Vagina (tissue), 2 donors: Measurements from ENCODE around the gene EHBP1. TPM values are rescaled to one million over a fixed set of nuclear protein-coding genes. Genes with fewer than 3 reads are reported as not detected.

ENCODE experiments used
- DNase-seq, 2 donors: peaks; one replicate each; pipeline ENCODE4 v3.0.0-alpha.2; 2017; ENCODE audit errors: extremely low spot score in 2 of 2
- H3K27ac ChIP-seq: fragments of 200-600 bp; sonication (generic); one replicate; pipeline ENCODE4 v1.5.1; 2019
- H3K27me3 ChIP-seq: fragments of 200-600 bp; sonication (generic); one replicate; pipeline ENCODE4 v1.5.1; 2019
- H3K36me3 ChIP-seq, 2 donors: fragments of 200-600 bp; sonication (generic); one replicate each; pipeline ENCODE4 v1.5.1; 2017 to 2019
- H3K4me1 ChIP-seq: fragments of 200-600 bp; sonication (generic); one replicate; pipeline ENCODE4 v1.5.1; 2019
- H3K4me3 ChIP-seq, 2 donors: fragments of 200-600 bp; sonication (generic); 1 replicate in 1 of 2; 2 replicates in 1 of 2; pipeline ENCODE4 v1.5.1; 2016 to 2019
- H3K9me3 ChIP-seq: fragments of 200-600 bp; sonication (generic); one replicate; pipeline ENCODE4 v1.5.1; 2019
- POLR2A ChIP-seq, 2 donors: fragments of 450-650 bp; IDR thresholded peaks; one replicate each; pipeline ENCODE4 v1.6.1; 2017; ENCODE audit warnings: antibody characterized with exemption in 2 of 2, mild to moderate bottlenecking in 2 of 2, moderate library complexity in 2 of 2
- POLR2AphosphoS5 ChIP-seq, 2 donors: sonication (generic); formaldehyde crosslinking; IDR thresholded peaks; one replicate each; pipeline ENCODE4 v1.9.0; 2017; ENCODE audit warnings: antibody characterized with exemption in 2 of 2, mild to moderate bottlenecking in 2 of 2, low read depth in 1 of 2; ENCODE audit not compliant: insufficient read depth in 1 of 2
- intact Hi-C: fragments of 100-400 bp; cut with DNase I; formaldehyde crosslinking; loops from one replicate; pipeline ENCODE4 v1.15.1; 2023
- total RNA-seq: library from RNA; depleted of rRNA; stranded (reverse); fragments of >200 nt; gene quantifications from one replicate; pipeline ENCODE4 v1.2.3, GENCODE V29; 2016
- TF ChIP-seq, protein P1 (sequence below), 3 experiments: fragments of 450-650 bp in 2 of 3; fragments of 200-600 bp in 1 of 3; sonication (generic) in 1 of 3; IDR thresholded peaks; one replicate each; pipeline ENCODE4 v1.5.1; 2017 to 2019; ENCODE audit warnings: antibody characterized with exemption in 3 of 3, mild to moderate bottlenecking in 2 of 3, moderate library complexity in 2 of 3

Gene EHBP1
- total RNA-seq, 1 donor from 2014 or later, result 97.7 TPM

DNA sequence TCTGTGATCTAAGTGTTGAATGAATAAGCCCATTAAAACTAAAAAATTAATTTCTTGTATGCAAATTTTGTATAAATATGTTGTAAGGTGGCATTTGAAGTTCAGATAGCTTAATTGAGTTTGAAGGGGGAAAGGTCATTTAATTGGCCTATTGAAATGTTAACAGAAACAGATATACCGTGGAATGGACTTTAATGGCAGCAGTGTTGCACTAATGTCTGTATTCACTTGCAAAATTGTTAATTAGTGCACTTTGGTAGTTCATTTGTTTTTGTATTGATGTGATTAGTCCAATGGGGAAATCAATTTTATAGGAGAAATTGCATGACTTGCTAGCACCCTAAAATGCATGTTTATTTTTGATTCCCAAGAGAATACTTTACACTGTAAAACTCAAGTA is 303.3 kb downstream of the EHBP1 start:
- Histone ChIP-seq H3K36me3 (peaks cover 0 to 5% of the 10 kb centered on the region in 2 donors), H3K27me3 (no peaks in the 10 kb centered on the region), H3K27ac (no peak overlapping the region), H3K9me3 (no peaks in the 10 kb centered on the region), H3K4me1 (no peaks in the 10 kb centered on the region), H3K4me3 (no peak overlapping the region)
- DNase-seq, result no peak
- intact Hi-C loops, result no loop called here
- TF ChIP-seq, protein P1, sequence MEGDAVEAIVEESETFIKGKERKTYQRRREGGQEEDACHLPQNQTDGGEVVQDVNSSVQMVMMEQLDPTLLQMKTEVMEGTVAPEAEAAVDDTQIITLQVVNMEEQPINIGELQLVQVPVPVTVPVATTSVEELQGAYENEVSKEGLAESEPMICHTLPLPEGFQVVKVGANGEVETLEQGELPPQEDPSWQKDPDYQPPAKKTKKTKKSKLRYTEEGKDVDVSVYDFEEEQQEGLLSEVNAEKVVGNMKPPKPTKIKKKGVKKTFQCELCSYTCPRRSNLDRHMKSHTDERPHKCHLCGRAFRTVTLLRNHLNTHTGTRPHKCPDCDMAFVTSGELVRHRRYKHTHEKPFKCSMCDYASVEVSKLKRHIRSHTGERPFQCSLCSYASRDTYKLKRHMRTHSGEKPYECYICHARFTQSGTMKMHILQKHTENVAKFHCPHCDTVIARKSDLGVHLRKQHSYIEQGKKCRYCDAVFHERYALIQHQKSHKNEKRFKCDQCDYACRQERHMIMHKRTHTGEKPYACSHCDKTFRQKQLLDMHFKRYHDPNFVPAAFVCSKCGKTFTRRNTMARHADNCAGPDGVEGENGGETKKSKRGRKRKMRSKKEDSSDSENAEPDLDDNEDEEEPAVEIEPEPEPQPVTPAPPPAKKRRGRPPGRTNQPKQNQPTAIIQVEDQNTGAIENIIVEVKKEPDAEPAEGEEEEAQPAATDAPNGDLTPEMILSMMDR (IDR thresholded peaks at IDR 0.05), result no peak
- TF ChIP-seq POLR2AphosphoS5 (IDR thresholded peaks at IDR 0.05; ENCODE audit: insufficient read depth in 1 of 2, low read depth in 1 of 2) (no peak), POLR2A (IDR thresholded peaks at IDR 0.05) (no peak)

DNA sequence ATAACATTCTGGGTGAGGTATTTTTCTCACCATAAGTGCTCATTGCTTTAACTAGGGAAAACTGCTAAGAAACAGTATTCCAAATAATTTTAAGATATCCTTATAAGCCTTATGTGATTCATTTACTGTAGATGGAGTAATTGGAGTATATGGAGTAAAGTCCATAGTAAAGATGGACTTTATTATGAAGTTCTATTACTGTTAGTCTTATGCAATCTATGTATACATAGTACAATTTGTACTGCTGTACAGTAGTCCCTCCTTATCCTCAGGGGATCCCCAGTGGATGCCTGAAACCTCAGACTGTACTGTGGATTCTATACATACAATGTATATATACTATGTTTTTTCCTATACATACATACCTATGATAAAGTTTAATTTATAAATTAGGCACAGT is 304.0 kb downstream of the EHBP1 start:
- Histone ChIP-seq H3K9me3 (no peaks in the 10 kb centered on the region), H3K4me3 (no peak overlapping the region), H3K4me1 (no peaks in the 10 kb centered on the region), H3K27me3 (no peaks in the 10 kb centered on the region), H3K36me3 (peaks cover 0 to 8% of the 10 kb centered on the region in 2 donors), H3K27ac (no peak overlapping the region)
- intact Hi-C loops, result no loop called here
- TF ChIP-seq POLR2AphosphoS5 (IDR thresholded peaks at IDR 0.05; ENCODE audit: insufficient read depth in 1 of 2, low read depth in 1 of 2) (no peak), POLR2A (IDR thresholded peaks at IDR 0.05) (no peak)
- TF ChIP-seq, protein P1 (IDR thresholded peaks at IDR 0.05), result no peak
- no peak for DNase-seq

DNA sequence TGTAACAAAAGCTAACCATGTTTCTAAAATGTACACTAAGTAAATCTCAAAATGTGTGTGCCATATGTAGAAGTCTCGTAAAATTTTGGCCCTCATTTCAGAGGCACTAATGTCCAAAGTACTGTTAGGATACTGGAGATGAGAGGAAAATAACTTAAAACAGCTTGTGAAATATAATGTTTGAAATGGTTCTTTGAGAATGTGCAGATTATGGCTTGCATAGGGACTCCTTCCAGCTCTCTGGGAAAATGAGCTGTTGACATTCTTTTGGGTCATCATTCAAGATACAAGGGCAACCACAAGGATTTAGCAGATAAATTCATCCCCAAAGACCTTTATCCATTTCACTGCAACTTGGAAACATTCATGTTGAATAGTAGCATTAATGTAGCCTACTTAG is 307.0 kb downstream of the EHBP1 start:
- TF ChIP-seq POLR2A (IDR thresholded peaks at IDR 0.05) (no peak), POLR2AphosphoS5 (IDR thresholded peaks at IDR 0.05; ENCODE audit: insufficient read depth in 1 of 2, low read depth in 1 of 2) (no peak)
- TF ChIP-seq, protein P1 (IDR thresholded peaks at IDR 0.05), result no peak
- H3K9me3 ChIP-seq, result no peaks in the 10 kb centered on the region
- H3K36me3 ChIP-seq, result peaks cover 0 to 22% of the 10 kb centered on the region in 2 donors
- H3K27ac ChIP-seq, result no peak overlapping the region
- intact Hi-C loops, result no loop called here
- no peaks in the 10 kb centered on the region for H3K4me1 ChIP-seq
- no peaks in the 10 kb centered on the region for H3K27me3 ChIP-seq
- DNase-seq, result no peak
- H3K4me3 ChIP-seq, result no peak overlapping the region

DNA sequence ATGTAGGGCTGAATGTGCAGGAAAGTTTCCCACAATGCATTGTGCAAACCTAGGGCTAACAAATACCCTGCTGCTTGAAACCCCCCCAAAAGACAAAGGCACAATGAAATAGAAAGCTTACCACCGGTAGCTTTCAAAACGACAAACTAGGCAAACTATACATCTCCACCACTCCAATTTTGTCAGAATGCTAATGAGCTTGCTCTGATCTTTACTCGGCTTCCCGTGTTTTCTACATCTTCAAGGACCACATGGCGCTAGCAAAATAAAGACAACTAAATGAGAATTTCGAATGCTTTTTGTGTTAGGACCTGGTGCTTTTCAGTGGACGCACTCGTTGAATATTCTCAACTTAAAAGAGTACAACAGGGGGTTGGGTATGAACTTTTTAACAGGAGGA is 307.9 kb downstream of the EHBP1 start:
- TF ChIP-seq POLR2AphosphoS5 (IDR thresholded peaks at IDR 0.05; ENCODE audit: insufficient read depth in 1 of 2, low read depth in 1 of 2), result no peak
- no peak for TF ChIP-seq POLR2A (IDR thresholded peaks at IDR 0.05)
- TF ChIP-seq, protein P1 (IDR thresholded peaks at IDR 0.05), result no peak
- DNase-seq, result no peak
- Histone ChIP-seq H3K4me3 (no peak overlapping the region), H3K27ac (no peak overlapping the region), H3K9me3 (no peaks in the 10 kb centered on the region), H3K27me3 (no peaks in the 10 kb centered on the region), H3K4me1 (no peaks in the 10 kb centered on the region), H3K36me3 (peaks cover 0 to 22% of the 10 kb centered on the region in 2 donors)
- intact Hi-C loops, result no loop called here

DNA sequence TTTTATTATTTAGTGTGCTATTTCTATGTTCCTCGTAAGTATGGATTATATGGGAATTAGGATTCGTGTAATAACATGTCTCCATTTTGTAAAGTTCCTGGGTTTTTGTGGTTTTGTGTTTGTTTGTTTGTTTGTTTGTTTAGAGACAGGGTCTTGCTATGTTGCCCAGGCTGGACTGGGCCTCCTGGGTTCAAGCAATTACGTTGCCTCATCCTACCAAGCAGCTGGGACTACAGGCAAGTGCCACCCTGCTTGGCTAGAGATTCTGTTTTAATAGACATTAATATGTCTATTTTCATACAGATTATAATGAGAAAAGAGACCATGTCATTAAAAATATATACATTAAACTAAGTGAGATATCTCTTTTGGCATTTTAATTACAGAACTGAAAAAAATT is 309.9 kb downstream of the EHBP1 start:
- no peak for DNase-seq
- Histone ChIP-seq H3K36me3 (peaks cover 0 to 22% of the 10 kb centered on the region in 2 donors), H3K9me3 (no peaks in the 10 kb centered on the region), H3K27me3 (no peaks in the 10 kb centered on the region), H3K4me1 (no peaks in the 10 kb centered on the region), H3K27ac (no peak overlapping the region), H3K4me3 (no peak overlapping the region)
- TF ChIP-seq POLR2A (IDR thresholded peaks at IDR 0.05), result no peak
- TF ChIP-seq, protein P1 (IDR thresholded peaks at IDR 0.05), result no peak
- TF ChIP-seq POLR2AphosphoS5 (IDR thresholded peaks at IDR 0.05; ENCODE audit: insufficient read depth in 1 of 2, low read depth in 1 of 2), result no peak
- intact Hi-C loops, result no loop called here
